DMS53 (cell line): ENCODE data around the gene ARHGEF3.

ENCODE experiments used
- DNase-seq: peaks from one replicate; lab custom pipeline; 2025; lab: John Stamatoyannopoulos, UW

The ARHGEF3 gene, protein sequence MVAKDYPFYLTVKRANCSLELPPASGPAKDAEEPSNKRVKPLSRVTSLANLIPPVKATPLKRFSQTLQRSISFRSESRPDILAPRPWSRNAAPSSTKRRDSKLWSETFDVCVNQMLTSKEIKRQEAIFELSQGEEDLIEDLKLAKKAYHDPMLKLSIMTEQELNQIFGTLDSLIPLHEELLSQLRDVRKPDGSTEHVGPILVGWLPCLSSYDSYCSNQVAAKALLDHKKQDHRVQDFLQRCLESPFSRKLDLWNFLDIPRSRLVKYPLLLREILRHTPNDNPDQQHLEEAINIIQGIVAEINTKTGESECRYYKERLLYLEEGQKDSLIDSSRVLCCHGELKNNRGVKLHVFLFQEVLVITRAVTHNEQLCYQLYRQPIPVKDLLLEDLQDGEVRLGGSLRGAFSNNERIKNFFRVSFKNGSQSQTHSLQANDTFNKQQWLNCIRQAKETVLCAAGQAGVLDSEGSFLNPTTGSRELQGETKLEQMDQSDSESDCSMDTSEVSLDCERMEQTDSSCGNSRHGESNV

DNA sequence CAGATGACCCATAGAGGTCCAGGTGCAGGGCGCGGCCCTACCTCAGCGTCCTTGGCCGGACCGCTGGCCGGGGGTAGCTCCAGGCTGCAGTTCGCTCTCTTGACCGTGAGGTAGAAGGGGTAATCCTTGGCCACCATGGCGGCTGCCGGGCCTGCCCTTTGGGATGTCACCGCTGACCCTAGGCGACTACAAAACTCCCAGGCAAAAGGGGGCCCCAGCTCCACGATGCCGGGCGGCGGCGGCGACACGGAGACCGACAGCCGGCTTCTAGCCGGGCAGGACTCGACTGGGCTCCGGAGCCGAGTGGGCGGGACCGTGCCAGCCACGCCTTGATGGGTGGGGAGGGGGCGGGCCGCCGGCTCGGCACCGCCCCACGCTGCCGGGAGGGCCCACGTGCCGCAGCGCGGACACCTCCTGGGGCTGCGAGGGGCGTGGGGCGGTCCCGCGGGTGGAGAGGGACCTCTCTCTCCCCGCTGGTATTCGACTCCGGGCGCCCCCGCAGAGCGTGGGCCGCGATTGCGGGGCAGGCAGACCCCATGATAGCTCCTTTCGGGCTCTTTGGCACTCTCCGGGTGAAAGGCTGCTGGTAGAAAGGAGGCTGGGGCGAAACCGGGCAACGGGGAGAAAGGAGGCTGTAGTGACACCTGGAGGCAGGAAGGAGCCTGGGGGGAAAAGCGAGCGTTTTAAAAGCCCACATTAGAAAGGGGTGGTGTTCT, at the start of gene ARHGEF3:
Gene ARHGEF3, minus strand, starts transcription at position 288 of the 716 bp plus-strand sequence. Its CDS starts 151 bp downstream, at position 137.
- DNase-seq = peak; percentile 76

DNA sequence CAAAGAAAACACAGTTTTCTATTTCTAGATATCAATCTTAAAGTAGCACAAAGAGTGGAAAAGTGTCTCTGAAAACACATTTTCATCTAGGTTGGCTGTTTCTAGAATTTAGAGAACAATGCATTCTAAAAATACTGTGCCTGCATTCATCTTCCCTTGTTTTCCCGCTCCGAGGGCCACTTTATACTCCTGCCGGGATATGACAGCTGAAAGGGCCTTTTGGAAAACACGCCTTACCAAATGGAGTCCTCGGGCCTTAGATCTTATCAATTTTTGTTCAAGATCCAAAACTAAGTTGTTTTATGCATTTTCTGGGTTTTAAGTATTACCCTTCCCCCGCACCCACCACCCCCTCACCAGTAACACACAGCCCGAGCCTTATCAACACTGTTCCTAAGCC, 47.9 kb upstream of the ARHGEF3 start:
- no peak for DNase-seq

DNA sequence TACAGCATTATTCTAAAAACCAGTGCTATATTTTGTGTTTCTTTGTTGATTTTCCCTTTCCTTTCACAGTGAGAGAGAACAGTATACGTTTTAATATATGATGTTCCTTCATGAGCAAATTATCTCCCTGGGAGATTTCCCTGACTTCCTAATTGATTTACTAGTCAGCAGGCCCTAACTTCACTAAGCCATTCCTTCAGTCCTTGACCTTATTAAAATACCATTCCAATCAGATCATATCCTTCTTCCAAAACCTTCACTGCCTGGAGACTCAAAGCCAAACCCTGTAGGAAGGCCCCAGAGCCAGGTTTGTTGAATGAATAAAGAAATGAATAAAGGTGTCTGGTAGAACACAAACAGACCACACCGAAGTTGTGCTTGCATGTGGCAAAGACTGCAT, 43.8 kb upstream of the ARHGEF3 start:
- no peak for DNase-seq

DNA sequence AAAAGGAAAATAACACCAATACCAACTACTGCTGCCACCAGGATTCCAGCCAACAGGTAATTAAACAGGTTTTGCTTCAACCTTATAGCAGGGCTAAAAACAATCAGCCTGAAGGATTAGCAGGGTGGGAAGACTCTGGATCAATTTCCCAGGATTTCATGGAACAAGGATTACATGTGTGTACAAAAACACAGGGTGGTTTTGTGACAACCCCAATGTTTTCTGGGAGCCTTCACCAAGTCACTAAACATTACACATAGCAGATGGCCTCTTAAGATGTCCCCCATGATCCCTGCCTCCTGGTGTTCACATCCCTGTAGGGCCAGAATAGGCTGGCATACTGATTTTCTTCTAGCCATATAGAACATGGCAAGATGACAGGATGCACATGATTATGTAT, 42.8 kb upstream of the ARHGEF3 start:
- DNase-seq = no peak

DNA sequence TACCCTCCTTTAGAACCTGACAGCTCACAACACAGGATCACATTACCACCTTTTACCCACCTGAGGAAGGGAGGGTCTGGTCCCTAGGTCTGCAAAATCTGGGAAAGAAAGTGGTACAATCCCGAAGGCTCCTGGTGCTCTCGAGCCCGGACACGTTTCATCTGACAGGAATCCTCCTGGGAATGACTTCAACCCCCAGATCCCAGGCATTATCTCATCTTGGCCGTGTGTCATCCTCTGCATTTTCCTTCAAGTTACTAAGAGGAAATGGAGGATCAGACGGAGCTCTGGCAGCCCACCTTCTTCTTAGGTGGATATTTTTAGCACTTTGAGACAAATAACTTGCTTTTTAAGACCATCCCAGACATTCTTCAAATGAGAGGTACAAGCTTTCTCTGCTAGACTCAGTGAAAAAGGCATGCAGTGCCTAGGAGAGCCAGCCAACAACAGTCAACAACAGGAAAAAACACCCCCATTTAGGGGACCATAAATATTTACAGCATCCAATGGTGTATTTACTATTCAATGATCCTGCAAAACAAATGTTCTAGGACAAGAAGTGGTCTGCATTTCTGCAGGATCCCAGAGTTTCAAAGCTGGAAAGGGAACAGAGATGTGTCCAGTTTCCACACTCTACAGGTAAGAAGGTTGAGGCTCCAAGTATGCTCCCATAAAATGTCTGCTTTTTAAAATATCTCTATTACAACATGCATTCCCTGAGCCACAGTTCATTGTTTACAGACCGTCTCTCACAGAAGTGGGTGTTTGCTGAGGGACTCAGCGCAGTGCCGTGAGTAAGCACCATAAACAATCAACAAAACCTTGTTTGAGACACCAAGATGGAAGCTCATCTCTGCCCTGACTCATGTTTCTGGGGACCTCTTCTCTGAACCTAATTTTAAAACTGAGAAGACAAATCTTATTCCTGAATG, 38.3 kb upstream of the ARHGEF3 start:
- peak; percentile 66 for DNase-seq

DNA sequence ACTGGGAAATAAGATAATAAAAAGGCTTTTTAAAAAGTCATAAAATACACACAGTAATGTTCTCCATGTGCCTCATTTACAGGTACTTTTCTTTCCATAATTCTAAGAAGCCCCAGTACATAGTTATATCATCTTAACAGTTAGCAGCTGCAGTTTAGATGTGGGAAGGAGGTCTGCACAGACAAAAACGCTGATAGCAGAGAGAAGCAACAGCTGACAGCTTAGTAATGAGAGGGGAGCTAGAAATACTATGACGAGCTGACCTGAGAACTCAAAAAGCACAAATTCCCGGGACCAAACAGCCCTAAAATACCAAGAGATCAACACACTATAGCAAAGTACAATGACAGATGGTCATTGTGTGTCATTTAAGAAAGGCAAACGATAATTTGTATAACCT, 36.7 kb upstream of the ARHGEF3 start:
- no peak for DNase-seq

DNA sequence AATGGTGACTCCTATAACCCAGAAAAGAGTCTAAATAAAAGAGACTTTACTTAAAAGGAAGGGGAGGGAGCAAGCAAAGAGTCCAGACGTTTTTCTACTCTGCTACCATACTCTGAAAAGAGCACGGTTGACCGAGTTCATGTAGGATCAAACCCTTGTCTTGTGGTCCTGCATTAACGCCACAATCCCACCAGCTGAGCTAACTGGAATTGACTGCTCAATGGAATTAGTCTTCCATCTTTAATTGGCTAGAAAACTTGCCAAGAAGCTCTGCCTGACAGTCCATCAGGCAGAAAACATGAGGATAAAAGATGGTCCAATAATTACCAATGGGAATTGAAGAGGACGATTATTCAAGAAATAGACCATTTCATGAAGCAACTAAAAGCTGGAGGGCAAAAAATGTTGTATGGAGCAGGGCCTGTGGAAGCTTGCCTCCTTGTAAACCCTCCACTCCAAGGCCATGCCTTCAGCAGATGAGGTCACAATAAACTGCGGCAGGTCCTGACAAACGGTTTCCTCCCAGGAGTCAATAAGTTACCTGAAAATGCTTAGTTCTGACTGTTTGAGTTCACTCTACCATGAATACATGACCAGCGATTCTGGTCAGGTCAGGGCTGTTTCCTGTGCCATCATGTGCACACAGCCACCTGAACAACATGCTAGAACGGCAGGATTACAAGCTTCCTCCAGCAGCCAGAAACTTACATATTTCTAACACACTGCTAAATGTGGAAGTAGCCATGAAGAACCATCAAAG, 35.6 kb upstream of the ARHGEF3 start:
- peak; percentile 0 for DNase-seq

DNA sequence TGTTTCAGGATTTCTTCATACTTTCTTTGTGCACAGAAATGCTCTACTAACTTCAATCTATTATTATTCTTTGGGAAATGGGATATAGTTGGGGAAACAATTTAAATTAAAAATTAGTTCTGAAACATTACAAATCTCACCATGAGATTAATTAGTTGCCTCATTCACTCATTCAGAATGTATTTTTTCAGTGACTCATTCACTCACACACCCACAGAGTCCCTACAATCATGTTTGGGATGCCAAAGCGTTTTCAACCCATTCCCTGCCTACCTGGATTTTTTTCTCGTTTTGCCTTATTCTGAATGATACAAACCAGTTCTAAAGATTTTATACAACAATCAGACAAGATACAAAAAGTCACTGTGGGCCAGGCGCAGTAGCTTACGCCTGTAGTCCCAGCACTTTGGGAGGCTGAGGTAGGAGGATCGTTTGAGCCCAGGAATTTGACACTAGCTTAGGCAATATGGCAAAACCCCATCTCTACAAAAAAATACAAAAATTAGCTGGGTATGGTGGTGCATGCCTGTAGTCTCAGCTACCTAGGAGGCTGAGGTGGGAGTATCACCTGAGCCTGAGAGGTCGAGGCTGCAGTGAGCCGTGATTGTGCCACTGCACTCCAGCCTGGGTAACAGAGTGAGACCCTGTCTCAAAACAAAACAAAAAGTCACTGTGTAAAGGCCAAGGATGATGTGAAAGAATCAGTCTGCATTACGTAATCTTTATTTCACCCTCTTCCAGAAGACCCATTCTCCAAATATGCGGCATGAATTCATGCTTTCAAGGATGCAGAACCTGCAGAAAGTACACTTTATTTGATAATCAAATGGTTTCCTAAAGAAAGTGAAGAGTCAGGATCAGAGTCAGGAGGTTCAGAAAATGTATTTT, 34.8 kb upstream of the ARHGEF3 start:
- no peak for DNase-seq

DNA sequence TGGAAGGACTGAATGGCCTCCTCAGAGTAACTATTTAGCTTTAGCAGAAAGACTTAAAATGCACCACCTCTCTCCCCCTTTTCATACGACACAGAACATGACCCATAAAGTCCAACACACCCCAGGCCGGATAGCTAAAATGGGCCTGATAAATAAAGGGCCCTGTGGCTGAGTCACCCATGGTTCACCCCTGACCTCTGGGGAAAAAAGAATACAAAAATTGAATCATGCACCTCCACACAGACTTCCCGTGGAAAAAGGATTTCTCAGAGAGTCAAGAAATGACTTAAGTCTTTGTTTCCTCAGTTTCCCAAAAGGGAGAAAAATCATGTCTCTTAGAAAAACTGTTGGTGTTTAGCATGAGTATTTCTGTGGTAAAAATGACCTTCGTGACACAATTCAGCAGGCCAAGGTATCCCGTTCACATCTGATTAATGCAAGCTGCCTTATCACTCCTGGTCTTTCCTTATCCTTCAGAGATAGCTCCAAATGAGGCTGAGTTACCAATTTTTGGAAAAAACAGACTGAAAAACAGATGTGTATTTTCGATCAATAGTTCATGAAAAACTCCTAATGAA, 34.0 kb upstream of the ARHGEF3 start:
- DNase-seq = no peak

DNA sequence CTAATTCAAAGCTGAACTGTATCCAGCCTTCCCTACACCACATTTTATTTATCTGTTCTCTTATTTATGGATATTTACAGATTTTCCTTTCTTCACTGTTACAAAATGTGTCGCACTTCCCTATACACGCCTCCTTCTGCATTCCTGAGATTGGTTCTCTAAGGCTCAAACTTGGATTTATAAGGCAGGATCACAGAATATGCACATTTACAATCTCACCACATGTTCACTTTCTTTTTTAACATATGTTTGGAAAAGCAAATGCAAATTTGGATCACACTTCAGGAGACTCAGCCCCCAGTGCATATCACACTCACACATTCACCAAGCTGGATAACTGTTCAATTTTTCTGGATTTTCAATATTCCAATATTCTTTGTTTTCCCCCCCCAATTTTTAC, 31.8 kb upstream of the ARHGEF3 start:
- DNase-seq = no peak

DNA sequence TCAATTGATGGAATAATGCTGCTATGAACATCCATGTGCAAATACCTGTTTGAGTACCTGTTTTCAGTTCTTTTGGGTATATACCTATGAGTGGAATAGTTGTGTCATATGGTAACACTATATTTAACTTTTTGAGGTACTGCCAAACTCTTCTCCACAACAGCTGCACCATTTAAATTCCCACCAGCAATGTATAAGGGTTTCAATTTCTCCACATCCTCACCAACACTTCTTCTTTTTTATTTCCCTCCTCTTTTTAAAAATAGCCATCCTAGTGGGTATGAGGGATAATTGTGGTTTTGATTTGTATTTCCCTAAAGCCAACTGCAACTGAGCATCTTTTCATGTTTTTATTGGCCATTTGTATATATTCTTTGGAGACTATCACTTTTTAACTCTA, 31.3 kb upstream of the ARHGEF3 start:
- no peak for DNase-seq

DNA sequence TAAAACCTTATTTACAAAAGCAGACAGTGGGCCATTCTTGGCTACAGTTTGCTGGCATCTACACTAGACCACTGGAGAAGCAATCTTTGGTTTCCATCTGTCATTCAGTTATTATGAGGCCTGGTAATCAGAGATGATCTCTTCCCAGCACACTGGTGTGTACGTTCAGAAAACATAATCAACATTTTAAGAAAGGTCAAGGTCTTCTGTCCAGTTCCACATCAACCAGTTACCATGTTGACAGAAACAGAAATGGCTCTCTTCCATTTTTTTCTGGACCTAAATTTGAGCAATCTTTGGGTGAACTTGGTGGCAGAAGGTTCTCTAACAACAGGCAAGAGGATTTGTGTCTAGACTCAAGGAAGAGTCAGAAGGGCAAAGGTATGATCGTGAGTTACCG, 29.8 kb upstream of the ARHGEF3 start:
- DNase-seq = no peak

DNA sequence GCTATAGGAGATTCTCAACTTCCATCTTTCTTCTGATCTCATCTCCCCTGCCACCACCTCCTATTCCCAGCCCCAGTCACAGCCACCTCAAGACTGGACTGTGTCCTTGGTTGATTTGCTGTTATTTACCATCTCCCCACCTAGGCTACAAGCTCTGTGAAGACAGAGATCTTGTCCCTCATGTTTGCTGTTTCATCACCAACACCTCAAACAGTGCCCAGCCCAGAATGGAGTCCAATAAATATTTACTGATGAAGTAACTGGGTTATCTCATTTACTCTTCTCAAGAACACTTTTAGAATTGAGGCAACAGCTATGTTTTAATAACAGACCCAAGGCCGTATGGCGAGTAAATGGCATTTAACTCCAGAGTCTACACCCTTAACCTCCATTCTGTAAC, 29.1 kb upstream of the ARHGEF3 start:
- DNase-seq = no peak

DNA sequence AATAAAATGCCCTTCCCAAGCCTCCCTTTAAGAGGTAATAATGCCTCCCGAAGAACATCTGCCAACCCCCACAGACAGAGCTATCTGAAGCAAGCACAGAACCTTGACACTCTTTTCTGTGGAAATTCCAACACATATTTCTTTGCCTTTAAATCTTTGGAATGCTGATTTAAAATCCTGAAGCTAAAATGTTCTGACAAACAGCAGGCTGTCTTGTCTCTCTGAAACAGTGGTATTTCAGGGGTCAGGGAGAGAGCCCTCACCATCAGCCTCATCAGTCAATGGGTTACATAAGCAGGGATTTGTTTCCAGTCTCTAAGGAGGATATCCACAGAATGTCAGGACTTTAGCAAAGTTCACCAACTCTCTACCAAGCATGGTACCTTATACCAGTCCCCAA, 27.8 kb upstream of the ARHGEF3 start:
- no peak for DNase-seq

DNA sequence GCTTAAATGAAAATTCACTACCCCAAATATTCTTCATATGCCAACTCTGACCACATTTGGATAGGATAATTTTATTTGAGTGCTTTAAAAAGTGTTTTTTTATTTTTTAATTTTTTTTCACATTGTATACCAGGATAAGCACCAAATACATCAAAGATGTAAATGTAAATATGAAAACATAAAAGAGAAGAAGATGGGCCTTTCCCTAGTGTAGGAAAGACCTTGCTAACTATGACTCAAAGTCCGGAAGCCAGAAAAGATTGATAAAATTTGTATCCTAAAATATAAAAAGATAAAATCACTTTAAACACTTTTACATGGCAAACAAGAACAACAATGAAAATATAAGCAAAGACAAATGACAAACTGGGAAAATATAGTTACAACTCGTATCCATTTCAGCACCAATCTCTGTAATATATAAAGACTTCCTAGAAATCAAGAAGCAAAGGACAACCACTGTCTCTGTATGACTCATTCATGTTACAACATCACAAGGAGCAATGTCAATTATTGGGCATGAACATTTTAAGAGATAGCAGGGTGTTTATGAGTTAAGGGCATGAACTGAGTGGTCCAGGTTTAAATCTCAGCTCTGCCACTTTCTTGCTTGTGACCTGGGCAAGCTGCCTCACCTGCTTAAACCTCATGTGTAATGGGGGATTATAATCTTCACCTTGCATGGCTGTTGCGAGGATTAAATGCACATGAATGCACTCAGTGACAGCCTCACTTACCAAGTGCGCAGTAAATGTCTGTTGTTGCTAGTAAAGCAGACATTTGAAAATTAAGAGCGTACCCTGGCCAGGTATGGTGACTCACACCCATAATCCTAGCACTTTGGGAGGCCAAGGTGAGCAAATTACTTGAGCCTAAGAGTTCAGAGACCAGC, 25.3 kb upstream of the ARHGEF3 start:
- no peak for DNase-seq

DNA sequence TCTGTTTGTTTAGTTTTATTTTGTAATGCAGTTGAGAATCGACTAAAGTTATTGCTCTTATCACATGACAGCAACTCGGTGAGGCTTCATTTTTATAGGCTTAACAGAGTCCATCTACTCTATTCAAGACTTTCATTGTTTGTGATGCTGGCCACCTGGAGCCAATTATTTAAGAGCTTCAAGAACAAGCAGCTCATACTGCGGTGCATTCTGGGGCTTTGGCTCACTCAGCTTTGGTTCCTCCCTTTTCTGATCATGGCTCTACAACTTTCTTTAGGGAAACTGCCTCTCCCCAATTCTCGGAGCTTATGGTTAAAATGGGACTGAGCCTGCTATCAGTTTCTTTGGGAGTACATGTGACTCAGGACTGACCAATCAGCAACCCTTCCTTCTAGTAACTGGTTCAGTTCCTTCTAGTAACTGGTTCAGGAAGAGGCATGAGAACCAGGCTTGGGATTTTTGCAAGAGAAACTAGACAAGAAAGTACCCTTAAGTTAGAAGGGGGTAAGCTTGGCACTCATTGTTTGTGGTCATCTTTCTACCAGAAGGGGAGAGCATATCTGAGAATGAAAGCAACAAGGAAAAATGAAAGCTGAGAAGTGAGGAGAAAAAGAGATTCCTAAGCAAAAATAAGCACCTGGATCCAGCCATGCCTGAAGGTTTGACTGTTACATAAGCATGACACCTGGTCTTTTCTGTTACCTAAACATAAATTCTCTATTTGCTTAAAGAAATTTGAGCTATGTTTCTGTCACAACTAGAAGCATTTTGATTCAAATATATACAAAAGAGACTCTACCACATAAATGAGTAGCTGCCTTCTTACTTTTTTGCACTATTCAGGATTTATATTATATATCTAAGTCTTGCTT, 24.1 kb upstream of the ARHGEF3 start:
- no peak for DNase-seq

DNA sequence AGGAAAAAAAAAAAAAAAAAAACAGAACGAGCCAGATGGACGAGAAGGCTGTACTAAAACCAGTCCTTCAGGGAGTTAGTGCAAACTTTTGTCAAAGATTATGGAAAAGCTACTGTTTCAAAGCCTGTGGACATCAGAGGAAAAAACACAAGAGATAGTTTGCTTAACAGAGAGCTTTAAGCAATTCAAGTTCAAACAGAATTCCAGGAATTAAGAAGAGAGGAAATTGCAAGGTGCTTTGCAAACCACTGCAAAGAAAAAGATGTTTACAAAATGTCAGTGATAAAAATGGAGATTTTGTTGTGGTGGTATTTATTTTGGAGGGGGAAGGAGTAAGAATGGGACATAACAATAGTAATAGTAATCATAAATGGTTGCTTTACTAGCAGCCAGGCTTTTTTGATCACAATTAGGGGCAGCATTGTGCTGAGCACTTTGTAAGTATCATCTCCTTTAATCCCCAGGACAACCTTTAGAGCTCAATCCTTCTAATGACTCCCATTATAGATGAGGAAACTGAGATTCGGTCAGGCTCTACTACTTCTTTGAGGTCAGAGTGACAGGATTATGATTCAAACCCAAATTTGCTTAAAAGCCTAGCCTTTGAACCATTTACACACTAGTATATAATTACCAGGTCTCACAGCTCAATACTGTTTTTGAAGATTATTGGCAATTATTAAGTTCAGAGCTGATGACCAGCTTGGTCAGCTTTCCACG, 22.4 kb upstream of the ARHGEF3 start:
- no peak for DNase-seq
